HG03378 (cell line): ENCODE data around the gene IGSF3.

Source experiments
- ATAC-seq: cut with Tn5 transposase; IDR thresholded peaks from one replicate; pipeline ENCODE4 v1.9.1; 2021; ENCODE audit warnings: mild to moderate bottlenecking, moderate library complexity; ENCODE audit not compliant: unreplicated experiment

Gene IGSF3

GRCh38 chr1:116667575-116668105, at the start of gene IGSF3:
IGSF3 (minus strand) TSS chr1:116667733; CDS start chr1:116666326, 1,407 bp downstream.
- ATAC-seq: no peak

DNA sequence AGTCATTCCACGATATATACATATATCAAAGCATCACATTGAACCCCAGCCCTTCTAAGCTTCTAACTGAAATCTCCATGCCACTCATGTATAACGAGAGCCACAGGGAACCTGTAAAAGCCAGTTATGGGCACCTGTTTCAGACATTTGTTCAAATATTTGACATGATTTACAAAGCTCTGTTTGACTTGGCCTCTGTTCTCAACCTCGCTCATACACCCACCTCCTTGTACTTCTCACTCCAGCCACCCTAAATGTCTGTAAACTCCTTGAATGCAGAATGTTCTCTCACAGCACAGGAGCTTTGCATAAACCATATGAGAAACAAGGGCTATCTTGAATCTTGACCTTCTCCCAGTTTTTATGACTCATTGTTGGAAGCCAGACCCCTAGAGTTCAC, 49.8 kb upstream of the IGSF3 start:
- no peak for ATAC-seq

DNA sequence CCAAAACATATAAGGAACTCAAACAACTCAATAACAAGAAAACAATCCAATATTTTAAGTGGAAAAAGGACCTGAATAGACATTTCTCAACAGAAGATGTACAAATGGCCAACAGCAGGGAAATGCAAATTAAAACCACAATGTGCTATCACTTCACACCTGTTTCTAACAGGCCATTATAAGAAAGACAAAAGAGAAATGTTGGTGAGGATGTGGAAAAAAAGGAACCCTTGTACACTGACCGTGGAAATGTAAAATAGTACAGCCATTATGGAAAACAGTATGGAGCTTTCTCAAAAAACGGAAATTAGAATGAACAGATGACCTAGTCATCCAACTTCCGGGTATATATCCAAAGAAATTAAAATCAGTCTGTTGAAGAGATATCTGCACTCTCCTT, 48.9 kb upstream of the IGSF3 start:
- no peak for ATAC-seq

DNA sequence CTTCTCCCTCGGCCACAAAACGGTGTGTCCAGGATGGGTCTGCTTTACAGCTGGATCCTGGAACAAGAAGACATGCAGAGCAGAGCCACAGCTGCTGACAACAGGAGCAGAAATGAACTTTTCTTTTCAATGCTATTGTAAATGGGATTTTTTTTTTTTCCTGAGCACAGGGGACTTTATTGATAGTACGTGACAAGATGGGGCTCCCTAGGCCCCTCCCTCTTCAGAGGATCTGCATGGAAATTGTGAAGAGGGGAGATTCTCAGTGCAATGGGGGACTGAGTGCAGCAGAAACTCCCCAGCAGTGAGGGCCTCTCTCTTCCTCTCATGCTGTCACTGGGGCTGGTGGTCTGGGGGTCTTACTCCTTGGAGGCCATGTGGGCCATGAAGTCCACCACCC, 45.9 kb upstream of the IGSF3 start:
- ATAC-seq: no peak

DNA sequence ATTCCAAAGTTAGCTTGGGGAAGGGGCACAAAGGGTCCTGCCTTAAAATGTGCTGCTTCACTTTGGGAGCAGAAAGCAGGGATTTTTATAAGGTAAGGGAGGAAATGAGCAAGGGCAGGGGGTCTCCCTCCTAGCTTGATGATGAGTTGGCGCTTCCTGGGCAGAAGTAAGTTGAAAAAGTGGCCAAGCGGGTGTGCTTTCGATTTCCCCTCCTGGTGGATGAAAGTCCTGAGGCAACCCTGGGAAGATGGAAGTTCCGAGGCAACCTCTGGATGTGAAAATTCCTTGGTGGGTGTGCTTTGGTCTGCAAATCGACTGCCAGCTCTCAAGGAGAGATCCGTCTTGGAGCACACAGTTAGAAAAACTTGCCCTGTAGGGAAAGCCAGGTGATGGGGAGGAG, 45.0 kb upstream of the IGSF3 start:
- no peak for ATAC-seq

DNA sequence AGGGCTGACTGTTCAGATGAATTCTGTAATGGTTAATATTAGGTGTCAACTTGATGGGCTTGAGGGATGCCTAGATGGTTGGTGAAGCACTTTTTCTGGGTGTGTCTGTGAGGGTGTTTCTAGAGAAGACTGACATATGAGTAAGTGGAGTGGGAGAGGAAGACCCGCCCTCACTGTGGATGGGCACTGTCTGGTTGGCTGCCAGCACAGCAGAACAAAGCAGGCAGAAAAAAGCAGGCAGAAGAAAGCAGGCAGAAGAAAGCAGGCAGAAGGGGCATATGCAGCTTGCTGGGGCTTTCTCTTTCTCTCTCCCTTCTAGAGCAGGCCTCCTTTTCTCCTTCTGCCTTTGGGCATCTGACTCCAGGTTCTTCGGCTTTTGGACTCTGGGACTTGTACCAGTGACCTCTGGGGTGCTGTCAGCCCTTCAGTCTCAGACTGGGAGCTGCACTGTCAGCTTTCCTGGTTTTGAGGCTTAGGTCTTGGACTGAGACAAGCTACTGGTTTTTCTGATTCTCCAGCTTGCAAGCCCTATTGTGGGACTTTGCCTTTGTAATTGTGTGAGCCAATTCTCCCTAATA, 43.8 kb upstream of the IGSF3 start:
- ATAC-seq: no peak

DNA sequence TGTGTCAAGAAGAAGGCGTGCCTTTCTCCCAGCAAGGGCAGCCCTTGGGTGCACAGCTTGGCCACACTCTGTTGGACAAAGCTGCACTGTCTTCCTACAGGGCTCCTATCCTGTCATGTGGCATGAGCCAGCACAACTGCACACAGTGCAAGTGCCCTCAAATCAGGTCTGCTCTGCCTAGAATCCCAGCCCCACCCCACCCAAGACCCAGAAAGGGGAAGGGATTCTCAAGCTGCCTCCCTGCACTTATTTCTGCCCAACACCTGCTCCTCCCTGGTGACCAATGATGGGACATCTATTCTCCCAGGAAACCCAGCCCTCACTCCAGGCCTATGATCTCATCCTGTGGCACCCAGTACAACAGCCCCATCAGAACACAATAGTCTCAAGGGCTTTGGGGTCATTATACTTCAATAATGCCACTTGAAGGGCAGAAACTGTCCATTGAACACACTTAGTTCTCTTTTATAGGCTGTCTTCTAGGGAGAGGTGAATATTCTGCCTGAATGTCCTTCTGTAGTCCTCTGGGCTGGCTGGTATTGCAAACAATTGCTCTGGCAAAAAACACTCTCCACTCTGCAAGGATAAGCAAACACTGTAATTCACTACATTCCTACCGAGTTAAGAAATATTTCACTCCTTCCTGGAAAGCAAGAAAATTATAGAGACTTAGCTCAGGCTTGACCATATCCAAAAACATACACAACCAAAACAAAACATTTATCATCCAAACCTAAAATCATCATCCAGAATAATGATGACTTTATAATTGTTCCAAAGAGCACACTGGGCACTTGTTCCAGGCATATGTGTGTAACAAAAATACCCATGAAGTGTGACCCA, 43.1 kb upstream of the IGSF3 start:
- ATAC-seq: no peak

- ATAC-seq: no peak
These were observed 42.2 kb upstream of the IGSF3 start for GRCh38 chr1:116709666-116710167.

GRCh38 chr1:116708255-116708900, 40.8 kb upstream of the IGSF3 start:
- no peak for ATAC-seq

- ATAC-seq: no peak
These were observed 39.3 kb upstream of the IGSF3 start for GRCh38 chr1:116706841-116707240.

DNA sequence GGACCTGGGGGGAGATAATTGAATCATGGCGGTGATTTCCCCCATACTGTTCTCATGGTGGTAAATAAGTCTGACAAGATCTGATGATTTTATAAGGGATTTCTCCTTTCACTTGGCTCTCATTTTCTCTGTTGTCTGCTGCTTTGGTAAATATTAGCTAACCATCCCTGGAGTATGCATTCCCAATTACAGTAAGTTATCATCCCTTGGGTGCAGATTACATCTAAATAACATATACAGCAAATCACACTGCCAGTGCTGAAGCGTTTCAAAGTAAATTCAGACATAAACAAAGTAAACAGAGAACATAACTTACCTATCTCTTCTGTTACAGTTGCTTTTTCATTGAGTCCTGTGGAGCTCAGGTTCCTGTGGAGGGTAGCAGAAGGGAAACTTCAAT, 38.6 kb upstream of the IGSF3 start:
- ATAC-seq: no peak

GRCh38 chr1:116704278-116704677, 36.7 kb upstream of the IGSF3 start:
- ATAC-seq: no peak

GRCh38 chr1:116699605-116700004, 32.1 kb upstream of the IGSF3 start:
- ATAC-seq: no peak

- ATAC-seq: no peak
These were observed 30.7 kb upstream of the IGSF3 start for GRCh38 chr1:116698244-116698595.

DNA sequence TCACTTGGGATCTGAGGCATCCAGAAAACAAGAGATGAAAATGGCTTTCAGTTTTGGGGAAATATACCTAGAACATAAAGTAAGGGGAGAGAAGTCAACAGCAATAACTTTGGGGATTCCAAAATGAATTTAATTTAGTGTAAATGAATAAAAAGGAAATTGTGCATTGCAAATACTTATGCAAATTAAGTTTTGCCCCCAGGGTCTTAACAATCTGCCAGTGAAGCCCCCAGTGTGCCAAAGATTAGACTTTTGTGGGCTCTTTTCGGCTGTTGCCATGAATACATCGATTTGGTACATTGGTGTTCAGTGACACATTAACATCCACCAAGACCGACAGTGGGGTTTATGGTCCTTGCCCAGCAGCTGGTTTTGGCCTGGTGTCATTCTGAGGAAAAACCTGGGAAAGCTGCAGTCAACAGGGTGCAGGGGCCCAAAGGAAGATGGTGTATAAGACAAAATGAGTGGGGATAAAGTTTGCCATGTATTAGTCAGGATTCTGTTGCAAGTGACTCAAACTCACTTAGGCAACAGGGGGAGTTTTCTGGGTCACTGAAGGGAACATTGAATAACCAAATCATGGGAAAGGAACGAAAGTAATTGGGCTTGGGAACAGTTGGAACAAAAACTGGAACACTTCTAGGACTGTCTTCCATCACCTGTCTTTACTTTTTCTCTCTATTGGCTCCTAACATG, 30.2 kb upstream of the IGSF3 start:
- no peak for ATAC-seq

DNA sequence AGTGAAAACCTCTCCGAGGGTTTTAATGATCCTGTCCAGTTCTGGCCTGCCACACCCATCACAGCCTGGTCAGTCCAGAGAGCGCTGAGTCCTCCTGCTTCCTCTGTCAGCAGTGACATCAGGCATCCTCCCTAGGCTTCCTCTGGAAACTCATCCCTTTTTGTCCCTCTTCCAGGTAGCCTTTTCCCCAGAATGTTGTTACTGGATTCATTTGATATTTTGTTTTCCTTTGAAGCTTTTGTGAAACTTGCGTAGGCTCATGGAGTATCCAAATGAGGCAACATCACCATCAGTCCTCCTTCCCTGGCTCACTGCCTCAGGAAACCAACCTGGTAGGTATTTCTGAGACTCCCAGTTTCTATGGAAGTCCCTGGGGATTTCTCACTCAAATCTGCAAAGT, 27.0 kb upstream of the IGSF3 start:
- ATAC-seq: no peak

DNA sequence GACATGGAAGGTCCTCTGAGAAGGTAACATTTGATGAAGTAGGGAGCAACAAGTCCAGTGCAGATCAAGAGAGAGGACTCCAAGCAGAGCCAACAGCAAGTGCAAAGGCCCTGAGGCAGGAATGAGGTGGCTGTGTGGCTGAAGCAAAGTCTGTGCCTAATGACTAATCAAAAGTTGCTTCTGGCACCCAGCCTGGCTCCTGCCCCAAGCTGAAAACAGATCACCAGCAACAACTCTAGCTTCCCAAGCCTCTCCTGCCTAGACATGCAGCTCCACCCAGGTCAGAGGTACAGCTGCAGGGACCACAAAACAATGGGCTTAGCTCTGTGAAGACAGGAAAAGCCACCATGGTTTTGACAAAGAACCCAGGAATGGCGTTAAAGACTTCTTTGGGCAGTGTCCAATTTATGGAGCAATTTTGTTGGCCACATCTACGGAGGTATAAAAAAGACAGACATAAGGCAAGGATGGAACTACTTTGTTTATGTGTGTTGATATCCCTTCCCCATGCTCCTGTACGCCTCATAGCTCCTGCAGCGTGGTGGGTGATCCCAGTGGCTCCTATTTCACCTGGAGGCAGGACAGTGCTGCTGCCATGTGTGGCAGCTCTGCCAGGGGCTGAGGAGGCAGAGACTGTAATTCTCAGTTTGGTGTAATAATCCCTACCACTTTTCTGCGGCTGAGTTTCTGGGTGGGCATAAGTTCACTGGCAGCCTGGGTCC, 26.4 kb upstream of the IGSF3 start:
- ATAC-seq: no peak

GRCh38 chr1:116692879-116693278, 25.3 kb upstream of the IGSF3 start:
- no peak for ATAC-seq

GRCh38 chr1:116690849-116691406, 23.4 kb upstream of the IGSF3 start:
- no peak for ATAC-seq

DNA sequence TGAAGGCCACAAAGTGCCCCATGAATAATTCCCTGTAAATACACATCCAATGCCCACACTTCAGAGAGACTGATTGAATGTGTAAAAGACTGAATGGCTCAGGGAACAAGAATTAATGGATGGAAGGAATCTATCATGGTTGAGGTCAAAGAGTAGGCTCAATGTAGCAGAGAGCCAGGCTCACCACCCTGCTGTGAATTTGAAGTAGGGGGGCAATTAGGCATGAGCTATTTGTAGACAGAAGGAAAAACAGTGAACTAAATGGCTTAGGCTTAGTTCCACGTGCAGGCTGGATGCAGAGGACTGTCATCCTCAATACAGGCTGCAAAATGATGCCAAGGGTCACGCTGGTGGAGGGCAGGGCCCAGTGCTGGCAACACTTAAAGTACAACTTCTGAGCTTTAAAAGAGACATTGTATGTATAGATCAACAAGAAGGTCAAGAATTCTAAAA, 22.9 kb upstream of the IGSF3 start:
- ATAC-seq: no peak
